Vagina (tissue), 2 donors: ENCODE data around the gene RFX7.

Source experiments
- POLR2A ChIP-seq, 2 donors: fragments of 450-650 bp; IDR thresholded peaks; one replicate each; pipeline ENCODE4 v1.6.1; 2017; ENCODE audit warnings: antibody characterized with exemption in 2 of 2, mild to moderate bottlenecking in 2 of 2, moderate library complexity in 2 of 2
- POLR2AphosphoS5 ChIP-seq, 2 donors: sonication (generic); formaldehyde crosslinking; IDR thresholded peaks; one replicate each; pipeline ENCODE4 v1.9.0; 2017; ENCODE audit warnings: antibody characterized with exemption in 2 of 2, mild to moderate bottlenecking in 2 of 2, low read depth in 1 of 2; ENCODE audit not compliant: insufficient read depth in 1 of 2
- TF ChIP-seq, protein P1 (sequence below), 3 experiments: fragments of 450-650 bp in 2 of 3; fragments of 200-600 bp in 1 of 3; sonication (generic) in 1 of 3; IDR thresholded peaks; one replicate each; pipeline ENCODE4 v1.5.1; 2017 to 2019; ENCODE audit warnings: antibody characterized with exemption in 3 of 3, mild to moderate bottlenecking in 2 of 3, moderate library complexity in 2 of 3

- TF ChIP-seq, protein P1, sequence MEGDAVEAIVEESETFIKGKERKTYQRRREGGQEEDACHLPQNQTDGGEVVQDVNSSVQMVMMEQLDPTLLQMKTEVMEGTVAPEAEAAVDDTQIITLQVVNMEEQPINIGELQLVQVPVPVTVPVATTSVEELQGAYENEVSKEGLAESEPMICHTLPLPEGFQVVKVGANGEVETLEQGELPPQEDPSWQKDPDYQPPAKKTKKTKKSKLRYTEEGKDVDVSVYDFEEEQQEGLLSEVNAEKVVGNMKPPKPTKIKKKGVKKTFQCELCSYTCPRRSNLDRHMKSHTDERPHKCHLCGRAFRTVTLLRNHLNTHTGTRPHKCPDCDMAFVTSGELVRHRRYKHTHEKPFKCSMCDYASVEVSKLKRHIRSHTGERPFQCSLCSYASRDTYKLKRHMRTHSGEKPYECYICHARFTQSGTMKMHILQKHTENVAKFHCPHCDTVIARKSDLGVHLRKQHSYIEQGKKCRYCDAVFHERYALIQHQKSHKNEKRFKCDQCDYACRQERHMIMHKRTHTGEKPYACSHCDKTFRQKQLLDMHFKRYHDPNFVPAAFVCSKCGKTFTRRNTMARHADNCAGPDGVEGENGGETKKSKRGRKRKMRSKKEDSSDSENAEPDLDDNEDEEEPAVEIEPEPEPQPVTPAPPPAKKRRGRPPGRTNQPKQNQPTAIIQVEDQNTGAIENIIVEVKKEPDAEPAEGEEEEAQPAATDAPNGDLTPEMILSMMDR (IDR thresholded peaks at IDR 0.05) = peak; percentile 80 to 97 (median 96)
- TF ChIP-seq POLR2AphosphoS5 (IDR thresholded peaks at IDR 0.05; ENCODE audit: insufficient read depth in 1 of 2, low read depth in 1 of 2) (peak; percentile 39 to 77), POLR2A (IDR thresholded peaks at IDR 0.05) (no peak)
These were observed 2.5 kb upstream of the RFX7 start for GRCh38 chr15:56245871-56246814.
